GM10847 (cell line): Measurements from ENCODE around the gene HTR7.

ENCODE experiments used
- POLR2A ChIP-seq: IDR thresholded peaks from 2 replicates; pipeline ENCODE4 v1.6.1; 2011; ENCODE audit not compliant: insufficient read length; ENCODE audit errors: extremely low read depth

HTR7 gene

GRCh38 chr10:90857635-90858460 is at the start of gene HTR7:
Gene HTR7, minus strand, starts transcription at chr10:90858039. Its CDS starts 368 bp downstream, at chr10:90857671.
- no peak for TF ChIP-seq POLR2A

GRCh38 chr10:90906596-90906995 is 48.8 kb upstream of the HTR7 start:
- no peak for TF ChIP-seq POLR2A

GRCh38 chr10:90905925-90906324 is 48.1 kb upstream of the HTR7 start:
- TF ChIP-seq POLR2A, result no peak

- TF ChIP-seq POLR2A, result no peak
These were observed 35.4 kb upstream of the HTR7 start for GRCh38 chr10:90893190-90893589.

- TF ChIP-seq POLR2A, result no peak
These were observed 32.5 kb upstream of the HTR7 start for GRCh38 chr10:90890347-90890746.

- TF ChIP-seq POLR2A, result no peak
These were observed 31.8 kb upstream of the HTR7 start for GRCh38 chr10:90889636-90890035.

GRCh38 chr10:90888387-90888786 is 30.5 kb upstream of the HTR7 start:
- TF ChIP-seq POLR2A, result no peak

- TF ChIP-seq POLR2A, result no peak
These were observed 29.7 kb upstream of the HTR7 start for GRCh38 chr10:90887555-90887954.

- TF ChIP-seq POLR2A, result no peak
These were observed 27.3 kb upstream of the HTR7 start for GRCh38 chr10:90885176-90885575.

- TF ChIP-seq POLR2A, result no peak
These were observed 26.6 kb upstream of the HTR7 start for GRCh38 chr10:90884431-90884830.

GRCh38 chr10:90879062-90879461 is 21.2 kb upstream of the HTR7 start:
- no peak for TF ChIP-seq POLR2A

- no peak for TF ChIP-seq POLR2A
These were observed 14.8 kb upstream of the HTR7 start for GRCh38 chr10:90872648-90873020.

- TF ChIP-seq POLR2A, result peak; percentile 65
These were observed 14.2 kb upstream of the HTR7 start, which contains the start of gene RPP30 for GRCh38 chr10:90871766-90872647. Gene RPP30, plus strand, starts transcription at chr10:90871974. Its CDS starts 13 bp downstream, at chr10:90871987.

- TF ChIP-seq POLR2A, result no peak
These were observed 13.5 kb upstream of the HTR7 start for GRCh38 chr10:90871279-90871765.

- no peak for TF ChIP-seq POLR2A
These were observed 8.3 kb upstream of the HTR7 start for GRCh38 chr10:90866050-90866598.
